ENCODE data around the gene NXNL2. TPM values are rescaled to one million over a fixed set of nuclear protein-coding genes. Genes with fewer than 3 reads are reported as not detected.
A peak's percentile ranks its signal among the peaks of the same experiment; 100 is the strongest.

NXNL2 gene
- total RNA-seq, 2 experiments from 2014 or later = not detected

- Histone ChIP-seq H4K20me1 (ENCODE audit: insufficient read depth, low read length) (no peaks in the 10 kb centered on the region), H3K4me1 (ENCODE audit: insufficient read depth, low read length, poor library complexity, severe bottlenecking) (no peaks in the 10 kb centered on the region), H2AFZ (ENCODE audit: low read length) (no peak overlapping the region), H3K36me3 (ENCODE audit: insufficient read depth, low read length) (no peaks in the 10 kb centered on the region), H3K4me3 (ENCODE audit: low read depth, low read length, poor library complexity, severe bottlenecking) (no peak overlapping the region), H3K9me3 (ENCODE audit: low read length) (no peaks in the 10 kb centered on the region), H3K79me2 (ENCODE audit: insufficient read depth, low read depth, low read length) (no peaks in the 10 kb centered on the region), H3K4me2 (ENCODE audit: low read length) (no peak overlapping the region), H3K9me2 (ENCODE audit: insufficient read depth, low read length) (no peaks in the 10 kb centered on the region), H3K27ac (ENCODE audit: low read depth, low read length, poor library complexity, severe bottlenecking) (no peak overlapping the region)
- ChIA-PET POLR2A (no interaction called here), CTCF (ENCODE audit: unreplicated experiment) (no interaction called here)
- no TSS peak for BruUV-seq (replicated peaks)
- intact Hi-C loops (cut with micrococcal nuclease; ENCODE audit: unreplicated experiment) = no loop called here
- TF ChIP-seq CTCF (conservative IDR thresholded peaks at IDR 0.05; ENCODE audit: low read length) = no peak
- no peak for TF ChIP-seq EZH2phosphoT487 (IDR thresholded peaks at IDR 0.05; ENCODE audit: borderline replicate concordance, low read depth, low read length)
- DNase-seq (ENCODE audit: low spot score) = no peak
Observed at GRCh38 chr9:88536951-88537760, 2.2 kb downstream of the NXNL2 start.

GRCh38 chr9:88537761-88538091 lies 2.7 kb downstream of the NXNL2 start:
- no peaks in the 10 kb centered on the region for H3K36me3 ChIP-seq (ENCODE audit: insufficient read depth, low read length)
- H3K4me2 ChIP-seq (ENCODE audit: low read length) = no peak overlapping the region
- no TSS peak for BruUV-seq (replicated peaks)
- no peak overlapping the region for H2AFZ ChIP-seq (ENCODE audit: low read length)
- DNase-seq (ENCODE audit: low spot score) = peak; percentile 2
- no peak overlapping the region for H3K27ac ChIP-seq (ENCODE audit: low read depth, low read length, poor library complexity, severe bottlenecking)
- H3K79me2 ChIP-seq (ENCODE audit: insufficient read depth, low read depth, low read length) = no peaks in the 10 kb centered on the region
- no peaks in the 10 kb centered on the region for H4K20me1 ChIP-seq (ENCODE audit: insufficient read depth, low read length)
- H3K4me1 ChIP-seq (ENCODE audit: insufficient read depth, low read length, poor library complexity, severe bottlenecking) = no peaks in the 10 kb centered on the region
- no peak for TF ChIP-seq CTCF (conservative IDR thresholded peaks at IDR 0.05; ENCODE audit: low read length)
- TF ChIP-seq EZH2phosphoT487 (IDR thresholded peaks at IDR 0.05; ENCODE audit: borderline replicate concordance, low read depth, low read length) = no peak
- no peaks in the 10 kb centered on the region for H3K9me3 ChIP-seq (ENCODE audit: low read length)
- POLR2A ChIA-PET = no interaction called here
- intact Hi-C loops (cut with micrococcal nuclease; ENCODE audit: unreplicated experiment) = no loop called here
- no peak overlapping the region for H3K4me3 ChIP-seq (ENCODE audit: low read depth, low read length, poor library complexity, severe bottlenecking)
- no peaks in the 10 kb centered on the region for H3K9me2 ChIP-seq (ENCODE audit: insufficient read depth, low read length)
- CTCF ChIA-PET (ENCODE audit: unreplicated experiment) = no interaction called here

- BruUV-seq (replicated peaks) = no TSS peak
- intact Hi-C loops (cut with micrococcal nuclease; ENCODE audit: unreplicated experiment) = no loop called here
Observed at GRCh38 chr9:88538311-88539085, 3.5 kb downstream of the NXNL2 start.

More at GRCh38 chr9:88538311-88539085, 3.5 kb downstream of the NXNL2 start:
- H3K4me2 ChIP-seq (ENCODE audit: low read length) = no peak overlapping the region
- TF ChIP-seq EZH2phosphoT487 (IDR thresholded peaks at IDR 0.05; ENCODE audit: borderline replicate concordance, low read depth, low read length) = no peak
- TF ChIP-seq CTCF (conservative IDR thresholded peaks at IDR 0.05; ENCODE audit: low read length) = no peak
- H3K27ac ChIP-seq (ENCODE audit: low read depth, low read length, poor library complexity, severe bottlenecking) = no peak overlapping the region
- no peaks in the 10 kb centered on the region for H3K79me2 ChIP-seq (ENCODE audit: insufficient read depth, low read depth, low read length)
- no peak overlapping the region for H3K4me3 ChIP-seq (ENCODE audit: low read depth, low read length, poor library complexity, severe bottlenecking)
- ChIA-PET CTCF (ENCODE audit: unreplicated experiment) (no interaction called here), POLR2A (no interaction called here)
- H3K4me1 ChIP-seq (ENCODE audit: insufficient read depth, low read length, poor library complexity, severe bottlenecking) = no peaks in the 10 kb centered on the region
- H2AFZ ChIP-seq (ENCODE audit: low read length) = no peak overlapping the region
- DNase-seq (ENCODE audit: low spot score) = no peak
- H4K20me1 ChIP-seq (ENCODE audit: insufficient read depth, low read length) = no peaks in the 10 kb centered on the region
- H3K36me3 ChIP-seq (ENCODE audit: insufficient read depth, low read length) = no peaks in the 10 kb centered on the region
- no peaks in the 10 kb centered on the region for H3K9me3 ChIP-seq (ENCODE audit: low read length)
- no peaks in the 10 kb centered on the region for H3K9me2 ChIP-seq (ENCODE audit: insufficient read depth, low read length)

All from OCI-LY7 (cell line).